ENCODE measurements around the gene MAPK8. TPM values are rescaled to one million over a fixed set of nuclear protein-coding genes. Genes with fewer than 3 reads are reported as not detected.

MAPK8 gene
- polyA plus RNA-seq, 1 of the 3 experiments (the other 2 are of a cell fraction) = 26.4 TPM

DNA sequence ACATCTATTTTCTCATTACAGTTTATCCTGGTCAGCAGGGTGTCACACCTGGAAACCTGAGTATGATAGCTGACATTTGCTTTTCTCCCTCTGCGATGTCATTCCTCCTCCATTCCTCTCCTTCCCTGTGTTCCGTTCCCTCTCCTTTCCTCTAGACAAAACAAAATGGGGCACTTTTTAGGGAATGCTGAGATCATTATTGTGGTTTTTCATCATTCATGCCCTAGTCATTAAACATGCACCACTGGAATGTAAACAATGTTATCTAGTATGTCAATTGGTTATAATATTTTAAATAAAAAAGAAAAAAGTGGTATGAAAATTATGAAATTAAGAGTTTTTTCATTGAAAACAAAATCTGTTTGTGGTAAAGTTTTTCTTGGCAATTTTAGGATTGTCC, 132.6 kb downstream of the MAPK8 start (continued):
- 0 out of 2 replicates have a peak, but pooled peaks have one; percentile 36 for TF ChIP-seq TEAD4 (IDR thresholded peaks at IDR 0.05; ENCODE audit: borderline replicate concordance, insufficient read depth)
- no peak for TF ChIP-seq NRF1 (IDR thresholded peaks at IDR 0.05; ENCODE audit: low read depth, low read length)
- no peak for TF ChIP-seq MEF2A (IDR thresholded peaks at IDR 0.05; ENCODE audit: borderline replicate concordance, low read depth)
- TF ChIP-seq MAX (IDR thresholded peaks at IDR 0.05; ENCODE audit: low read depth) = no peak
- no peak; the same call in 1 of the 2 replicates for TF ChIP-seq YY1 (IDR thresholded peaks at IDR 0.05; ENCODE audit: low read depth)
- TF ChIP-seq, protein P1, sequence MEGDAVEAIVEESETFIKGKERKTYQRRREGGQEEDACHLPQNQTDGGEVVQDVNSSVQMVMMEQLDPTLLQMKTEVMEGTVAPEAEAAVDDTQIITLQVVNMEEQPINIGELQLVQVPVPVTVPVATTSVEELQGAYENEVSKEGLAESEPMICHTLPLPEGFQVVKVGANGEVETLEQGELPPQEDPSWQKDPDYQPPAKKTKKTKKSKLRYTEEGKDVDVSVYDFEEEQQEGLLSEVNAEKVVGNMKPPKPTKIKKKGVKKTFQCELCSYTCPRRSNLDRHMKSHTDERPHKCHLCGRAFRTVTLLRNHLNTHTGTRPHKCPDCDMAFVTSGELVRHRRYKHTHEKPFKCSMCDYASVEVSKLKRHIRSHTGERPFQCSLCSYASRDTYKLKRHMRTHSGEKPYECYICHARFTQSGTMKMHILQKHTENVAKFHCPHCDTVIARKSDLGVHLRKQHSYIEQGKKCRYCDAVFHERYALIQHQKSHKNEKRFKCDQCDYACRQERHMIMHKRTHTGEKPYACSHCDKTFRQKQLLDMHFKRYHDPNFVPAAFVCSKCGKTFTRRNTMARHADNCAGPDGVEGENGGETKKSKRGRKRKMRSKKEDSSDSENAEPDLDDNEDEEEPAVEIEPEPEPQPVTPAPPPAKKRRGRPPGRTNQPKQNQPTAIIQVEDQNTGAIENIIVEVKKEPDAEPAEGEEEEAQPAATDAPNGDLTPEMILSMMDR (IDR thresholded peaks at IDR 0.05) = no peak

DNA sequence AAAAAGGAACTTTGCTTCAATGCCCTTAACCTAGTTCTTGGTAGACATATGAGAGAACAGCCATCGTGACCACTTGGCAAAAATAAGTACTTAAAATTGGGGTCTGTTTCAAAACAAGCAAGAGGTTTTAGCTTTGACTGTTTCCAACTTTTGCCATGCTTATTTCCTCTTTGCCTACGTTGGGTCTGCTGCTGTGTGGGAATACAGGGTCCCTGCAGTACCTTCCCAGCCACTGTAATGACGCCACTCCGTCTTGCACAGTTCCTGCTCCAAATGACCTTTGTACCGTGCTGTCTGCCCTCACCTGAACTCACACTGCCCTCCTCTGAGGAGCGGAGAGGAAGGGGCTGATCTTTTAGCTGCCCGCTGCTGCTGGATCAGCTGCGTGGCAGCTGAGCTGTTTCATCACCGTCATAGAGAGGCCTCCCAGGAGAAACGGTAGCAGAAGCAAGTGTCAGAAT, 133.1 kb downstream of the MAPK8 start:
- no peak overlapping the region for H2AFZ ChIP-seq (ENCODE audit: low read depth)

More for the DNA sequence above, 133.1 kb downstream of the MAPK8 start:
- WGBS (ENCODE audit: low lambda C conversion rate) = 92% methylated on average over 10 of the region's 10 CpGs
- H3K9me3 ChIP-seq = no peaks in the 10 kb centered on the region
- peaks cover 4 to 6% of the 10 kb centered on the region in 2 experiments; a peak in 3 of 4 replicates for H3K4me1 ChIP-seq (ENCODE audit: control insufficient read depth in 1 of 2, insufficient read depth in 2 of 2, low read depth in 1 of 2, low read length in 1 of 2)
- 0 out of 2 replicates have a peak, but pooled peaks cover 4% of the 10 kb centered on the region for H3K9me2 ChIP-seq
- H4K20me1 ChIP-seq (ENCODE audit: insufficient read depth) = peaks cover 11% of the 10 kb centered on the region; the same call in 1 of the 2 replicates
- H3K27ac ChIP-seq (ENCODE audit: low read depth in 2 of 2, low read length in 1 of 2) = peak overlapping the region in 1 of 2 experiments; percentile 22; a peak in 2 of 4 replicates
- H3K36me3 ChIP-seq (replicated peaks in 1 of 2; ENCODE audit: control insufficient read depth in 1 of 2, insufficient read depth in 2 of 2, low read length in 1 of 2) = peaks cover 17 to 34% of the 10 kb centered on the region in 2 experiments
- DNase-seq = no peak
- peaks cover 51% of the 10 kb centered on the region for H3F3A ChIP-seq (replicated peaks; ENCODE audit: insufficient read depth)
- TF ChIP-seq SMC3 (IDR thresholded peaks at IDR 0.05; ENCODE audit: low read depth, low read length) (no peak), GATA2 (CRISPR knock-in tag; IDR thresholded peaks at IDR 0.05) (no peak), RXRA (IDR thresholded peaks at IDR 0.05; ENCODE audit: borderline replicate concordance, low read depth) (no peak), YY1 (IDR thresholded peaks at IDR 0.05; ENCODE audit: low read depth) (no peak), GABPA (IDR thresholded peaks at IDR 0.05; ENCODE audit: low read depth) (no peak), SIN3A (IDR thresholded peaks at IDR 0.05; ENCODE audit: borderline replicate concordance, low read depth, low read length) (no peak), FOXM1 (IDR thresholded peaks at IDR 0.05; ENCODE audit: low read depth) (no peak), MEF2A (IDR thresholded peaks at IDR 0.05; ENCODE audit: borderline replicate concordance, low read depth) (no peak), USF2 (IDR thresholded peaks at IDR 0.05; ENCODE audit: borderline replicate concordance, low read depth, low read length) (no peak), RAD21 (IDR thresholded peaks at IDR 0.05; ENCODE audit: low read length) (no peak), TEAD4 (IDR thresholded peaks at IDR 0.05; ENCODE audit: borderline replicate concordance, insufficient read depth) (no peak), ELF1 (IDR thresholded peaks at IDR 0.05) (no peak), POLR2AphosphoS5 (IDR thresholded peaks at IDR 0.05; ENCODE audit: low read depth, low read length) (no peak), JUND (IDR thresholded peaks at IDR 0.05) (no peak), NFIC (IDR thresholded peaks at IDR 0.05; ENCODE audit: borderline replicate concordance) (no peak)
- TF ChIP-seq, protein P1 (IDR thresholded peaks at IDR 0.05) = no peak
- TF ChIP-seq, protein P2, sequence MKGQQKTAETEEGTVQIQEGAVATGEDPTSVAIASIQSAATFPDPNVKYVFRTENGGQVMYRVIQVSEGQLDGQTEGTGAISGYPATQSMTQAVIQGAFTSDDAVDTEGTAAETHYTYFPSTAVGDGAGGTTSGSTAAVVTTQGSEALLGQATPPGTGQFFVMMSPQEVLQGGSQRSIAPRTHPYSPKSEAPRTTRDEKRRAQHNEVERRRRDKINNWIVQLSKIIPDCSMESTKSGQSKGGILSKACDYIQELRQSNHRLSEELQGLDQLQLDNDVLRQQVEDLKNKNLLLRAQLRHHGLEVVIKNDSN (IDR thresholded peaks at IDR 0.05; ENCODE audit: borderline replicate concordance, low read depth) = no peak
- TF ChIP-seq, protein P3, sequence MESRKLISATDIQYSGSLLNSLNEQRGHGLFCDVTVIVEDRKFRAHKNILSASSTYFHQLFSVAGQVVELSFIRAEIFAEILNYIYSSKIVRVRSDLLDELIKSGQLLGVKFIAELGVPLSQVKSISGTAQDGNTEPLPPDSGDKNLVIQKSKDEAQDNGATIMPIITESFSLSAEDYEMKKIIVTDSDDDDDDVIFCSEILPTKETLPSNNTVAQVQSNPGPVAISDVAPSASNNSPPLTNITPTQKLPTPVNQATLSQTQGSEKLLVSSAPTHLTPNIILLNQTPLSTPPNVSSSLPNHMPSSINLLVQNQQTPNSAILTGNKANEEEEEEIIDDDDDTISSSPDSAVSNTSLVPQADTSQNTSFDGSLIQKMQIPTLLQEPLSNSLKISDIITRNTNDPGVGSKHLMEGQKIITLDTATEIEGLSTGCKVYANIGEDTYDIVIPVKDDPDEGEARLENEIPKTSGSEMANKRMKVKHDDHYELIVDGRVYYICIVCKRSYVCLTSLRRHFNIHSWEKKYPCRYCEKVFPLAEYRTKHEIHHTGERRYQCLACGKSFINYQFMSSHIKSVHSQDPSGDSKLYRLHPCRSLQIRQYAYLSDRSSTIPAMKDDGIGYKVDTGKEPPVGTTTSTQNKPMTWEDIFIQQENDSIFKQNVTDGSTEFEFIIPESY (IDR thresholded peaks at IDR 0.05; ENCODE audit: borderline replicate concordance, low read depth) = no peak
- TF ChIP-seq, protein P4, sequence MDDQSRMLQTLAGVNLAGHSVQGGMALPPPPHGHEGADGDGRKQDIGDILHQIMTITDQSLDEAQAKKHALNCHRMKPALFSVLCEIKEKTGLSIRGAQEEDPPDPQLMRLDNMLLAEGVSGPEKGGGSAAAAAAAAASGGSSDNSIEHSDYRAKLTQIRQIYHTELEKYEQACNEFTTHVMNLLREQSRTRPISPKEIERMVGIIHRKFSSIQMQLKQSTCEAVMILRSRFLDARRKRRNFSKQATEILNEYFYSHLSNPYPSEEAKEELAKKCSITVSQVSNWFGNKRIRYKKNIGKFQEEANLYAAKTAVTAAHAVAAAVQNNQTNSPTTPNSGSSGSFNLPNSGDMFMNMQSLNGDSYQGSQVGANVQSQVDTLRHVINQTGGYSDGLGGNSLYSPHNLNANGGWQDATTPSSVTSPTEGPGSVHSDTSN (IDR thresholded peaks at IDR 0.05) = no peak
- ChIA-PET CTCF (interaction anchor here (1.0 to 4.9 kb wide), 4 partner anchors 30 to 217 kb away, joined by 3 to 16 read pairs (median 3); no protein-coding TSS in a partner anchor), POLR2A (no interaction called here)
- H3K4me2 ChIP-seq = no peak overlapping the region
- H3K27me3 ChIP-seq (ENCODE audit: insufficient read depth) = no peaks in the 10 kb centered on the region
- H3K79me2 ChIP-seq (ENCODE audit: insufficient read depth) = no peaks in the 10 kb centered on the region
- H3K9ac ChIP-seq = no peak overlapping the region
- no peak overlapping the region for H3K4me3 ChIP-seq (ENCODE audit: low read depth in 2 of 2, low read length in 1 of 2)
